SKM-1 (cell line): ENCODE measurements around the gene SLC35F3.

Experiments
- DNase-seq: peaks from one replicate; lab custom pipeline; 2025; ENCODE audit not compliant: unreplicated experiment; lab: John Stamatoyannopoulos, UW

The SLC35F3 gene

GRCh38 chr1:233971753-233972152 lies 67.3 kb downstream of the SLC35F3 start:
- DNase-seq: no peak

GRCh38 chr1:233972563-233972950 lies 68.1 kb downstream of the SLC35F3 start:
- no peak for DNase-seq

- DNase-seq: no peak
These were observed 68.6 kb downstream of the SLC35F3 start for GRCh38 chr1:233972951-233973635.

DNA sequence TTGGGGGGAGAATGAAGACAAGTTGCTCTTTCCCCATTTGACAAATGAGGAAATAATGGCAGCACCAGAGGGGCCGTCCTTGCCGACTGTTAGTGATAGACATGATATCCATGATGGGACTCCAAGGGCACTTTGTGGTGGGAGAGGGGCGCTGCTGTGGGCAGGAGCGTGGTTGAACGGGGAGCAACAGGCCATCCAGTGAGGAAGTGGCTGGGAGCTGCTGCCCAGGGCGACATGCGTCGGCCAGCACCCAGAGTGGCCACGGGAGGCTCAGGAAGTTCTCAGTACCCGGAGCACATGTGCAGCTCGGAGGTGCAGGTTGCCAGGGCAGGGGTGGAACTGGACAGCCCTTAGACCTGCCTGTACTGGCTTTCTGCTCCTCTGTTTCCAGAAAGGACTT lies 71.0 kb downstream of the SLC35F3 start:
- no peak for DNase-seq

DNA sequence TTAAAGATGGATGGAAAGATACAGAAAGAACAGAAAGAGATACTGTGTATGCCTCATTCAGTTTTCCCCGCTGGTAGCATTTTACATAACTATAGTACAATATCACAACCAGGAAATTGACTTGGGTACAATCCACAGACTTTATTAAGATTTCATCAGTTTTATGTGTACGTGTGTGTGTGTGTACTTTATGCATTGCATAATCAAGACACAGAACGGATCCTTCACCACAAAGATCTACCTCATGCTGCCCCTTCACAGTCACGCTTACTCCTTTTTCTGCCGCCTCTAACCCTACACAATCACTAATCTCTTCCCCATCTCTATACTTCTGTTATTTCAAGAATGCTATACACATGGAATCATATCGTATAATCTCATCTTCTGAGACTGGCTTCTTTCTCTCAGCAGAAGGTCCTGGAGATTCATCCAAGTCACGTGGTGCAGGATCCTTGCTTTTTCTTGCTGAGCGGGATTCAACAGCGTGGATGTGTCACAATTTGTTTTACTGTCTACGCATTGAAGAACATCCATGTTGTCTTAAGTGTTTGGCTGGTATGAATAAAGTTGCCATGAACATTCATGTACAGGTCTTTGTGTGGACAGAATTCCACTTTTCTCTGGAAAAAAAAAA lies 76.7 kb downstream of the SLC35F3 start:
- no peak for DNase-seq

GRCh38 chr1:233982827-233983518 lies 78.5 kb downstream of the SLC35F3 start:
- no peak for DNase-seq

DNA sequence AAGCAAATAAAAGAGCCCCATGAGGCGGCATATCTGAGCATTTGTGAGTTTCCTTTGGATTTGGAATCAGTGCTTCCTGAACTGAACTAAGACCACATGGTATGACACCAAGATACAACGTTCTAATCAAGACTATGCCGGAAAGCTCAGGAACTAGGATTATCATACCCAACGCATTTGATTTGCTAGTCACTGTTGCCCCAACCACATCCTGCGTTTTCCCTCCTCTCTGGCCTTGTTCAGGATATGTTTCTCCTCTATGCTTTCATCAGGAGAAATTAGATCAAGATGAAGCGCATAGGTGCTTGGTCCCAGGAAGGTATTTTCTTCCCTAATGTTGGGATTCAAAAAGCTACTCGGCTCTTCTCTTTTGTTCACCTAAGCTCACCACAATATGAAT lies 79.3 kb downstream of the SLC35F3 start:
- no peak for DNase-seq

GRCh38 chr1:233988963-233989696 lies 84.7 kb downstream of the SLC35F3 start:
- DNase-seq: no peak

DNA sequence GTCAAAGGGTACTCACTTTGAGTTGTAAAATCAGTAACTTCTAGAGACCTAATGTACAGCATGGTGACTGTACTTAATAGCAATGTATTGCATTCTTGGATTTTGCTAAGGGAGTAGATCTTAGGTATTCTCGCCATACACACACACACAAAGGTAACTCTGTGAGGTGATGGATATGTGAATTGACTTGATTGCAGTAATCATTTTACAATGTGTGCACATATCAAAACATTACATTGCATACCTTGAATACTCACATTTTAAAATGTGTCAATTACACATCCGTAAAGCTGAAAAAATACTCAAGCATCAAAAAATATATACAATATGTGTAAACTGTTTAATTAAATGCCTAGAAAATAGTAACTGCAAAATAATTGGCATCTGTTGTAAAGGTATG lies 86.0 kb downstream of the SLC35F3 start:
- DNase-seq: no peak

DNA sequence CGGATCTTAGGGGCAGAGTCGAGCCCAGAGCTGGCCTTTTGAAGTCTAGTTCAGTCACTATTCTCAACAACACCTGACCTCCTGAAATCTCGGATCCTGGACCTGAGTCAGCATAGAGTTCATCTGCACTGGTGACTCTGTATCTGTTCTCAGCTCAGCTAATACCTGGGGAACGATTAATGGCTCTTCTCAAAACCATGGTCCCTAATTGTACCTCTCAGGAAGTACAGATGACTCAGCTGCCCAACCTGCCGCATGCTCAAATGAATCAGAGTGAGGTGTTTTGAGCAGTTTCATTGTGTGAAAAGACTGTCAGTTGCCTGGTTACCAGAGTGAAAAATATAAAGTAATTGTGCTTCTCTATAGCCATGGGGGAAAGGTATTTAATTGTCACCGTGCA lies 89.2 kb downstream of the SLC35F3 start:
- no peak for DNase-seq

DNA sequence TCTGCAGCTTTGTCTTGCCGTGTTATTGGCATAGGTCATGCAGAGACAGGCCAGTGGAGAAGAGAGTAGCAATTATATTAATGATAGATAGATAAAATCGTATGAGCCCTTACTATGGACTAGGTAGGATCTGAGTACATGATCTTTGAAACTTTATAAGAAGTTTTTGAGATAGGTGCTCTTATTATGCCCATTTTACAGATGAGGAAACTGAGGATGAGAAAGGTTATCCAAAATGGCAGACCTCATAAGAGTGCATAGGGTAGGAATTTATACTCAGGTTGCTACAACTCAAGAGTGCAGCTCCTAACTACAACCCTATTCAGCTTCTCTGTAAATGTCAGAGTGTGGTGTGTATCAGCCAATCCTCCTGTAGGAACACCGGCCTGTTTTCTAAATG lies 89.6 kb downstream of the SLC35F3 start:
- no peak for DNase-seq

DNA sequence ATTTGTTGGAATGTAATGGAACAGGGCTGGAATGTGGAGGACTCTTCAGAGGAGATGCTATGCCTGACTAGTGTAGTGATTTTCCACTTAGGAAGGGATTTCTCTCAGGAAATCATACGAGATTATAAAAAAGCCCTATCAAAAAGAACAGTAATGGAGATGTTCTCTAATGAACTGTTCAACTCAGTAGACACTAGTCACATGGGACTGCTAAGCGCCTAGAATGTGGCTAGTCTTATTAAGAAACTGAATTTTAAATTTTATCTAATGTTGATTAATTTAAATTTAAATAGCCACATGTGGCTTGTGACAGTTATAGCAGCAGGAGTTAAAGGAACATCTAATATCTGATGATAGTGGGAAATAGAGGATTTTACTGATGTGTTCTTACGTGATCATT lies 94.0 kb downstream of the SLC35F3 start:
- no peak for DNase-seq

DNA sequence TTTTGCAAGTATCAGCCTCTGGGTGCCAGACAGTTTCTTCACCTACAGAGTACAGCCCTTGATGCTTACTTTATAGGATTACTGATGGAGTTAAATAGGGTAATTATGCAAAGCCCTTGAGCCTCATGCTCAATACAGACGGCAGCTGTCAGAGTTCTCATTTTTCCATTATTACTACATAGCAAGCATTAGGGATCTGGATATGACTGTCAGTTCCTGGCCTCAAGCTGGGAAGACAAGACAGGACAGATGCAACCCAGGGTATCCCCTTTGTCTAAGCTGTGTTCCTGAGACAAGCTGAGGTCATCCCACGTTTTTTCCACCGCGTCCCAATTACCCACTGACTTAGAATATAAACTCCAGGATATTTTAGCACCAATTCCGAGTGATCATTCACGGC lies 94.4 kb downstream of the SLC35F3 start:
- DNase-seq: no peak

- DNase-seq: no peak
These were observed 96.1 kb downstream of the SLC35F3 start for GRCh38 chr1:234000557-234001041.

GRCh38 chr1:234001817-234002216 lies 97.3 kb downstream of the SLC35F3 start:
- no peak for DNase-seq

DNA sequence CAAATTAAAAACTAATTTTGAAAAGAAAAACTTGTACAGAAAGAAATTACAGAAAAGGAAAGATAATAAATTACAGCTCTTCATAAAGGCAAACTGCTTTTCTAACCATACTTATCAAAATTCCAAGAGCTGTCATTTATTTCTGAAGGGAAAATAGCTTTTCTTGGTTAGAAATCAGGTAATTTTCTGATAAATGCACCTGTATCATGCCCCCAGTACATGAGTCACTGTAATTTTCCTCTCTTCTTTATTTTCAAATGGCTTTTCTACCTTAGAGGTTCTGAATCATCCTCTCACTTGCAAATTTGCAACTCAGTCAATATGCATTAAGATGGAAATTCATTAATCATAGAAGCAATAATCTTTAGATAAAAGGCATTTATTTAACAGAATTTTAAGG lies 100.1 kb downstream of the SLC35F3 start:
- no peak for DNase-seq

GRCh38 chr1:234007684-234008083 lies 103.2 kb downstream of the SLC35F3 start:
- no peak for DNase-seq

DNA sequence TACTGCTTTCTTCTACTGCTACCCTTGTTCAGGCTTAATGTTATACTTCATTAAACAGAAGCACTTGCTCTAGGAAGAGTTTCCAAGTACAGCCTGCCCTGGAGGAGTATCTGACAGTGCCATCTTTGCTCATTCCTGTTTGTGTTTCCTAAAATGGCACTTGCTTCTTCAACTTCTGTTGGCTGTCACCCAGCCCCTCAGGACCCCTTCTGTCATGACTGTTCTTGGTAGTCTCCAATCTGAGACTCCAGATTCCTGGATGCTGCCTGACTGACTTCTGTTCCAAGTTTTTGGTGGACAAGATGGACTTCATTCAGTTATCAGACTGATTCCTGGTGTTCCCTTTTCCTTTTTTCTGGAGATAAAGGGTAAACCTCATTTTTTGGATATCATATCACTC lies 104.1 kb downstream of the SLC35F3 start:
- DNase-seq: no peak

DNA sequence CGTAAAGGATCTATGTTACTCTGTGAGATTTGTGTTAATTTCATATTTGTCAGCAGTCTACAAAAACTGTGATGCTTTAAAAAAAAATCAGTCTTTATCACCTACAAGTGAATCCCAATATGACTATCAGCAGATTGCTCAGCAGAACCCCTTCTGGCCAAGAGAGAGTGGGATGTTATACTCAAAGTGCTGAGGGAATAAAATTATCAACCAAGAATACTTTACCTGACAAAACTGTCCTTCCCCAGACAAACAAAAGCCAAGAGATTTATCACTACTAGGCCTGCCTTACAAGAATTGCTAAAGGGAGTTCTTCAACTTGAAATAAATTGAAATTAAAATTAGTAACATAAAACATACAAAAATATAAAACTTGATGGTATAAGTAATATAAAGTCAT lies 105.2 kb downstream of the SLC35F3 start:
- no peak for DNase-seq

DNA sequence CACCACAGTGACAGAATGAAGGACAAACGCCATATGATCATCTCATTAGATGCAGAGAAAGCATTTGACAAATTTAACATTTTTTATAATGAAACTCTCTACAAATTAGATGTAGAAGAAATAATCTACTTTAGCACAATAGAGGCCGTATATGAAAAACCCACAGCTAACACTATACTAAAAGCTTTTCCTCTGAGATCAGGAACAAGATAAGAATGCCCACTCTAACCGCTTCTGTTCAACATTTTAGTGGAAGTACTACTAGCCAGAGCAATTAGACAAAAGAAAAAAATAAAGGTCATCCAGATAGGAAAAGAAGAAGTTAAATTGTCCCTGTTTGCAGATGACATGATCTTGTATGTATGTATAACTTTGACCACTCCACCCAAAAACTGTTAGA lies 109.7 kb downstream of the SLC35F3 start:
- no peak for DNase-seq

DNA sequence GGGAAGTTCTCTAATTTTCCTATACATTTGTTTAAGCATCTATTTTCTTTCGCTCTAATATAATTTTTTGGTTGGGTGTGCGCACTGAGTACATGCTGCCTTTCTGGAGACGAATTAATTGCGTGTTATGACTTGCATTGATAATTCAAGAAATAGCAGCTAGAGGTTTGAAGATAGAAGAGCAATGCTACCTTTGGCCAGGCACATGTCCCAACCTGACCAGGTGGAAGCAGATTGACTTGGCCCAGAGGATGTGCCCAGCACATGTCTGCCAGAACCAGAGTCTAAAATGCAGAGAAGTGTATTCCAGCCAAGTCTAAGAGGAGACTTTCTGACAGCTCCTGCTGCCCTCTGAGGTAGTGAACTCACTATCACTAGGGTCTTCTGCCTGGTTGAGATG lies 114.3 kb downstream of the SLC35F3 start:
- DNase-seq: no peak

GRCh38 chr1:234019387-234019786 lies 114.9 kb downstream of the SLC35F3 start:
- no peak for DNase-seq
